Subcutaneous abdominal adipose tissue (tissue), 5 donors: ENCODE measurements around the gene C13orf46.

Source experiments
- H3K27ac ChIP-seq: one replicate; pipeline ENCODE4 v1.7.0; 2013; ENCODE audit warnings: low read depth, mild to moderate bottlenecking, inconsistent platforms, low read length, moderate library complexity
- H3K27me3 ChIP-seq, 5 donors: one replicate each; pipeline ENCODE4 v1.7.0; 2013; ENCODE audit warnings: low read length in 5 of 5, inconsistent platforms in 1 of 5; ENCODE audit not compliant: control insufficient read depth in 5 of 5, insufficient read depth in 4 of 5
- H3K36me3 ChIP-seq, 5 donors: one replicate each; pipeline ENCODE4 v1.7.0; 2013; ENCODE audit warnings: low read length in 5 of 5; ENCODE audit not compliant: control insufficient read depth in 5 of 5, insufficient read depth in 5 of 5
- H3K4me1 ChIP-seq, 5 donors: one replicate each; pipeline ENCODE4 v1.7.0; 2013; ENCODE audit warnings: low read length in 5 of 5, mild to moderate bottlenecking in 3 of 5, moderate library complexity in 1 of 5; ENCODE audit not compliant: control insufficient read depth in 5 of 5, insufficient read depth in 5 of 5
- H3K4me3 ChIP-seq, 5 donors: one replicate each; pipeline ENCODE4 v1.7.0; 2013; ENCODE audit warnings: low read length in 5 of 5, low read depth in 1 of 5
- H3K9ac ChIP-seq, 5 donors: one replicate each; pipeline ENCODE4 v1.7.0; 2013; ENCODE audit warnings: low read length in 5 of 5, mild to moderate bottlenecking in 4 of 5, moderate library complexity in 3 of 5
- H3K9me3 ChIP-seq, 5 donors: one replicate each; pipeline ENCODE4 v1.7.0; 2013; ENCODE audit warnings: low read length in 5 of 5; ENCODE audit not compliant: control insufficient read depth in 5 of 5
- donor health status: healthy.
- donor health status: healthy.
- donor health status: healthy.
- donor health status: healthy.
- donor health status: healthy.

C13orf46 gene

DNA sequence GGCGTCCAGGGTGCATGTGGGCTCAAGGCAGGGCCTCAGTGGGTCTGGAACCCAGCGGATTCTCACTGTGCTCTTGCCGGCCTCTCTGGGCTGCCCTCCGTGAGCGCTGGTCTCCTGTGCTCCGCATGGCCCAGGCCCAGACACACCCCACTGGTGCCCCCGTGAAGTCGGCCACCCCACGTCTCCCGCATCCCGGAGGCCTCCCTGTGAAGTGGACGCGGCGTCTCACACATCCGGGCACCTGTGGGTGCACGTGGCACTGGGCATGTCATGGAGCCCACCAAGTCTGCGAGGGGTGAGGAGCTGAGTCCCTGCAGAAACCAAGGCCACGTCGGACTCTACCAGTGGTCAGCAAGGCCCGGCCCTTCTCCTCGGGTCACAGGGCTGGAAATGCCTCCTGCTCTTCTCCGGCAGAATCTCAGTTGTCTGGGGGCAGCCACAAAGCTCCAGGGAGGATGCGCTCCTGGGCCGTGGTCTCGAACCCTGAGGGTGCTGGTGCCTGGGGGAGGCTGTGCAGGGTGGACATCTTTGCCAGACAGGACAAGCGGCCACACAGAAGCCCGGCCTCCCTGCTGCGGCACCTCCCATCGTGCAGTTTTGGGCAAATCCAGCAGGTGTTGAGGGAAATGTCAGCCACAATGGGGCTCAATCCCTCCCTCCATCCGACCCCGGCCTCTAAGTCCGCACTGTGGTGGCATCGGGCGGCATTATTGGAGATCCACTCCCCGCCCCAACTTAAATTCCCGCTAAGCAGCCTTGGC is 2.2 kb downstream of the C13orf46 start:
- peak overlapping the region in 2 of 5 donors; percentile 64 for H3K9ac ChIP-seq
- peaks cover 0 to 32% (median 18%) of the 10 kb centered on the region in 5 donors for H3K36me3 ChIP-seq

DNA sequence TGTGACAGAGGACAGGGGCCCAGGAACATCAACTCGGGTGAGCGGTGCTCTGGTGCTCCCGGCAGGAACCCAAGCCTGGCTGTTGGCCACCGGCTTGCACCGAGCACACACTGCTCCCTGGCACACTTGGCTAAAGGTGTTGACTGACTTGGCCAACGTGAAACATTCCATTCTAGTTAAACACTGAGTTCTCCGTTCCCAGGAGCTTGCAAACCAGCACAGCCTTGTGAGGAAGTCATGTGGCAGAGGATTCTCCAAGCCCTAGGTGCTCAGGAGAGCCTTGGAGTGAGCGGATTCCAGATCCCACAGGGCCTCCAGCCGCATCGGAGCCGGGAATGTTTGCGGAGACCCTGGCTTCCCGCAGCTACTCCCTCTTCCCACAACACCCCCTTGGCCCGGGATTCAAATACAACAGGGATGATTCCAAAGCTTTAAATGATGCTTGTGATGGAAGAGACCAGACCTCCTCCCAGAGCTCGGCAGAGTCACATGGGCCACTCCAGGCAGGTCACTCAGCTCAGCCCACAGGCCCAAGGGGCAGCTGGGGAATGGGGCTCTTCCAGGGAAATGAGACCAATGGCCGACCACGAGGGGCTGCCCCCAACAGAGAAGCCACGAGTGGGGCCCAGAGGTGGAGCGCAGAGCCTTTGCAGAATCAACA is 2.9 kb downstream of the C13orf46 start:
- Histone ChIP-seq H3K4me3 (no peak overlapping the region), H3K27ac (peak overlapping the region; percentile 74), H3K36me3 (peaks cover 0 to 32% (median 18%) of the 10 kb centered on the region in 5 donors), H3K4me1 (peaks cover 10 to 33% (median 25%) of the 10 kb centered on the region in 5 donors), H3K9me3 (no peaks in the 10 kb centered on the region), H3K9ac (peak overlapping the region in 2 of 5 donors; percentile 64), H3K27me3 (no peaks in the 10 kb centered on the region)

More for the DNA sequence above, 2.2 kb downstream of the C13orf46 start:
- Histone ChIP-seq H3K4me3 (no peak overlapping the region), H3K27ac (peak overlapping the region; percentile 74), H3K4me1 (peaks cover 10 to 36% (median 25%) of the 10 kb centered on the region in 5 donors), H3K27me3 (no peaks in the 10 kb centered on the region), H3K9me3 (no peaks in the 10 kb centered on the region)

DNA sequence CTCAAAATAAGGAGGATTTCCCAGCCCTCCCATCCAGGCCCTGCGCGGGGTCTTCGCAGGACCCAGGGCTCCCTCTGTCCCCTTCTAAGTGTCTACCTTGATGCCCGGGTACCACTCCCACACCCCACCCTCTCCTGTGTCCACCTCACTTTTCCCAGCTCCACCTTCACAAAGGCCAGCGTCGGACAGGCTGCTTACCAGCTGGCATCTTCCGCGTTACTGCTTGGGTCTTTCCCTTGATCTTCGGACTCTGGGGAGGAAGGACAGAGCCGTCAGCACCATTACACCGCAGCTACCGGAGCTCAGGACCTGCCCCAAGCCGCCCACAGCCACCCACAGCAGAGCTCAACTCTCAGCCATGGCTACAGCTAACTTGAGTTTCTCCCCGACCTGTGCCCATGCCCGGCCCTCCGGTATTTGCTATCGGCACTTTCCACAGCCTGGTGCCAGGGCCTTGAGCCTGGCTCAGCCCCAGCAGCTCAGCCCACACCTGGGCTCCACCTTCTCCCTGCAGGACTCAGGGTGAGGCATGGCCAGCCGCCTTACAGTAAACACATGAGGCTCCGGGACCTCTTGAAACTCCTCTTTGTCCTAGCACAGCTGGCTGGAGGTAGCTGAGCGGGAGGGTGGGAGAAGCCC is 3.8 kb downstream of the C13orf46 start:
- H3K27ac ChIP-seq: peak overlapping the region; percentile 74
- peak overlapping the region in 1 of 5 donors; percentile 29 for H3K9ac ChIP-seq
- H3K4me1 ChIP-seq: peaks cover 10 to 26% (median 20%) of the 10 kb centered on the region in 5 donors
- H3K4me3 ChIP-seq: no peak overlapping the region
- peaks cover 0 to 24% (median 11%) of the 10 kb centered on the region in 5 donors for H3K36me3 ChIP-seq
- H3K9me3 ChIP-seq: no peaks in the 10 kb centered on the region
- H3K27me3 ChIP-seq: no peaks in the 10 kb centered on the region

- no peak overlapping the region for H3K9ac ChIP-seq
- no peaks in the 10 kb centered on the region for H3K27me3 ChIP-seq
- peaks cover 10 to 25% (median 20%) of the 10 kb centered on the region in 5 donors for H3K4me1 ChIP-seq
- H3K27ac ChIP-seq: no peak overlapping the region
- no peaks in the 10 kb centered on the region for H3K9me3 ChIP-seq
- peaks cover 0 to 17% (median 7%) of the 10 kb centered on the region in 5 donors for H3K36me3 ChIP-seq
- H3K4me3 ChIP-seq: no peak overlapping the region
These were observed 4.4 kb downstream of the C13orf46 start for GRCh38 chr13:113969311-113969972.

DNA sequence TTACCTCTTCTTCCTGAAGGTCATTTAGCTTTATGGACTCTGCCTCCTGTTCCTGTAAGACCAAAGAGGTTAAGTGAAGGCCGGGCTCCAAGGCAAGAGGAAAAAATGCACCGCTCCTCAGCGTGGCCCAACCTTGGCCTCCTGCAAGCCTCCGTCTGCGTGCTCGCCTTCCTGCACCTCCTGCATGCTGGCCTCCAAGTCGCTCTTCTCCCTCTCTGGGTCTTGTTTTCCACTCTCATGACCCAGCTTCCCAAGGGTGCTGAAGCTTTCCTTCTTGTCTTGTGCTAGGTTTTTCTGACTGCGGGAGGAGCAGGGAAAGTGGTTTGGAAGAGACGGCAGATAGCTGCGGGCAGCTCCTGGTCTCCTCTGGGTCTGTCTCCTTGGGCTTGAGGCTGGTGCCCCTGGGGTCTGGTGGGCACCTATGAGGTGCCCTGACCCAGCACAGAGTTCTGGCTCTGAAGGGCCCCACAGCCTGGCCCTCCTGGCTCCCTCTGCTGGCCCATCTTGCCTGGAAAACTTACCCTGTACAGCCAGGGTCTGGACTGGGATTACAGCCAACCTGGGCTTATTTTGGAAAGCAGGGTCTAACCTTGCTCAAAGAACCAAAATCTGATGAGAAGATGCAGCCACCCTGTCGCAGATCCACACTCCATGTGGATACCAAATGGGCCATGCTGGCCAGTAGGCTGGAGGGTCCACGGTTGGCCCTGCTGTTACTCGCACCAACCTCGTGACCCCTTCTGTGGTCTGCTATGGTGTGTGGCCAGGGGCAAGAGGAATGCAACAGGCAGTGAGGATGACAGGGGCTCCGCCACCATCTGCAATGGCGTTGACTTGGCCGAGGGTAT is 5.2 kb downstream of the C13orf46 start:
- Histone ChIP-seq H3K27me3 (no peaks in the 10 kb centered on the region), H3K36me3 (peaks cover 0 to 13% (median 5%) of the 10 kb centered on the region in 5 donors), H3K4me3 (no peak overlapping the region), H3K4me1 (peaks cover 10 to 25% (median 20%) of the 10 kb centered on the region in 5 donors), H3K9me3 (no peaks in the 10 kb centered on the region), H3K9ac (no peak overlapping the region), H3K27ac (no peak overlapping the region)

DNA sequence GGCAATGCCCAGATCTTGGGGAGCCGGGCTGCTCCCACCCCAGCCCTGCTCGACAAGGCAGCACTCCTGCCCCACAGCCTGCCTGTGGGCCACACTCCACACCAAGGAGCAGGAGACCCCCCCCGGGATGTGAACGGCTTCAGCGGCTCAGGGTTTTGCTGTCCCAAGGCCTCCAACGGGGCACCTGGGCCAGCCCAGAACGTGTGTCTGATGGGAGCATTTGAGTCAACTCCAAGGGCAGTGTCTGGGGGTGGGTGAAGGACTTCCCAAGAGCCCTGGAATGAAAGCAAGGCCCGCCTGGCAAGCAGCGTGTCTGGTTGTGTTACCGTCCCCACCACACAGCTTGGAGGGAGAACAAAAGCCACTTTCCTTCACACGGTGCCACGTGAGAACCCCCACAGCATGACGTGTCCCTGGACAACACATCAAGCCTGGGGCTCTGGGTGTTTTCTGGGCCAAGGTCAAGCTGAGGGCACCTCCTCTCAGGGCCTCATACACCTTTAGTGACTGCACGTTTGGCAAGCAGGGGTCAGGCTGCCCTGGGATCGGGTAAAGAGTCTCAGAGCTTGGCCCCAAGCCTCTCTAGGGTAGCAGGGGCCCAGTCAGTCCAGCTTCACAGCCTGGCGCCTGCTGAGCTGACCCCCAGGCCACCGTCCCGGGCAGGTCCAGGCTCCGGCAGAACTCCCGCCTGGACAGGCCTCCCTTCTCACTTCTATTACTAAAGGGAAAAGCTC is 6.0 kb downstream of the C13orf46 start:
- H3K9ac ChIP-seq: no peak overlapping the region
- peaks cover 0 to 8% (median 0%) of the 10 kb centered on the region in 5 donors for H3K36me3 ChIP-seq
- H3K27ac ChIP-seq: no peak overlapping the region
- H3K27me3 ChIP-seq: no peaks in the 10 kb centered on the region
- peaks cover 10 to 25% (median 20%) of the 10 kb centered on the region in 5 donors for H3K4me1 ChIP-seq
- H3K4me3 ChIP-seq: no peak overlapping the region
- H3K9me3 ChIP-seq: no peaks in the 10 kb centered on the region

DNA sequence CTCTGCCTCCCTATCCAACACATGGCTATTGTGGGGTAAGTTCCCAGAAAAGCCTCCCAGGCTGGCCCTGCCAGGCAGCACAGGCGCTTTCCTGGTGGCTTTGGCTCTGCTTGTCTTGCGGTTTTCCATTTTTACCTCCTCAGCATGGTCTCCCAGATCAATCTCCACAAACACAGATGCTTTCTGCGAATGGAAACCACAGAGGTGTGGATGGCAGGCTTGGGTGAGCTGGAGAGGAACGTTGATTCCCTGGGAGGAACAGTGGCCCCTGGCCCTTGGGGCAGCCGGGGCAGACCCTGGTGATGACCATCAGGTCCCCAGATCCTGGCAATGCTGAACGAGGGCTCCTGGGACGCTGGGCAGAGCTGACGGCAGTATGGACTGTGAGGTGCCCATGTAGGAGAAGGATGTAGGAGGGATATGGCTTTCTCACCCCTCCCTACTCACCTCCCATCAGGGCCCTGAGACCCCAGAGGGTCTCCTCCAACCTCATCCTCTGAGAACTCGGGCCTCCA is 6.6 kb downstream of the C13orf46 start:
- H3K27me3 ChIP-seq: no peaks in the 10 kb centered on the region
- peaks cover 10 to 23% (median 20%) of the 10 kb centered on the region in 5 donors for H3K4me1 ChIP-seq
- H3K27ac ChIP-seq: no peak overlapping the region
- H3K9me3 ChIP-seq: no peaks in the 10 kb centered on the region
- no peak overlapping the region for H3K4me3 ChIP-seq
- H3K36me3 ChIP-seq: peaks cover 0 to 8% (median 0%) of the 10 kb centered on the region in 5 donors
- H3K9ac ChIP-seq: no peak overlapping the region

- Histone ChIP-seq H3K9me3 (no peaks in the 10 kb centered on the region), H3K9ac (no peak overlapping the region), H3K4me1 (peaks cover 8 to 13% (median 11%) of the 10 kb centered on the region in 5 donors), H3K36me3 (peaks cover 0 to 8% (median 0%) of the 10 kb centered on the region in 5 donors), H3K27ac (no peak overlapping the region), H3K4me3 (no peak overlapping the region), H3K27me3 (no peaks in the 10 kb centered on the region)
These were observed 7.7 kb downstream of the C13orf46 start for GRCh38 chr13:113965968-113966884.
